RCC 7860 (cell line): ENCODE results near the gene ATAD2B.
"Not testable (repeated sequence)": the region's sequence is repeated elsewhere in the genome, so short reads cannot be mapped to it uniquely, and the experiment has no call there.

ENCODE experiments used
- DNase-seq: peaks from one replicate; pipeline ENCODE4 v3.0.0-alpha.2; 2015; ENCODE audit warnings: low spot score
- FAIRE-seq: peaks from 2 replicates; lab custom pipeline; 2012; peaks lifted over from hg19 to GRCh38; lab: Jason Lieb, UNC

ATAD2B gene

DNA sequence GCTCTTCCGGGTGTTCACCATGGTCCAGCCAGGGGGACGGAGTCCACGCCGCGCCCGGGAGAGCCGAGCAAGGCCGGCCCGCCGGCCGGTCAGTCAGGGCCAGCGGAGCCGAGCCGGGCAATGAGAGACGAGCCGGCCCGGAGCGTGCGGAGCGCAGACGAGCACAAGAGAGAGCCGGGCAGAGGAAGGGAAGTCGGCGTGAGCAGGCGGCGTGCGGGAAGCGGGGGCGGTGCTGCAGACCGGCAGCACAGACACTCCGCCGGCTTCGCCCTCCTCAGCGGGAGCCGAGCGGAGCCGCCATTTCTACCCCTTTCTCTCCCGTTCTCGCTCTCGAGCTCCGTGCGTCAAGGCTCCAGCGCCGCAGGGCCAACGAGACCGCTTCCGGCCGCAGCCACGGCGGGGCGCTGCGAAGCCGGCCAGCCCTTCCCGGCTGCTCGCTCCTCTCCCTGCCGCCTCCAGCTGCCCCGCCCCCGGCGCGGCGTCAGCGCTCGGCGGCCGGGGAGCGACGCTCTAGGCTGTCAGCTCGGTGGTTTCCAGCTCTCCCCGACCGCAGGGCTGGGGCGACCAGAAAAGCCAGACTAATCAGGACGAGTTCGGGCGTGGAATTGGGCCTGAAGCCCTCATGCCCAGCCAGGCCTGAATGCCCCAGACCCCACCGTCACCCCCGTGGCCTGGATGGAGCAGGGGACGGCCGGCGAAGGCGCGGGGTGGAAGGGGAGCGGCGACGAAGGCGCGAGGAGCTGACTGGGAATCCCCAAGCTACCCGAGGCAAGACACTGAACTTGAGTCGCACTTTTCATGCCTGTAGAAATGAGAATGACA, at the start of gene ATAD2B:
Gene ATAD2B (minus strand): TSS at position 374 of the 822 bp plus-strand sequence. CDS start 353 bp downstream, at position 21.
- DNase-seq = peak; percentile 88
- FAIRE-seq = no peak

DNA sequence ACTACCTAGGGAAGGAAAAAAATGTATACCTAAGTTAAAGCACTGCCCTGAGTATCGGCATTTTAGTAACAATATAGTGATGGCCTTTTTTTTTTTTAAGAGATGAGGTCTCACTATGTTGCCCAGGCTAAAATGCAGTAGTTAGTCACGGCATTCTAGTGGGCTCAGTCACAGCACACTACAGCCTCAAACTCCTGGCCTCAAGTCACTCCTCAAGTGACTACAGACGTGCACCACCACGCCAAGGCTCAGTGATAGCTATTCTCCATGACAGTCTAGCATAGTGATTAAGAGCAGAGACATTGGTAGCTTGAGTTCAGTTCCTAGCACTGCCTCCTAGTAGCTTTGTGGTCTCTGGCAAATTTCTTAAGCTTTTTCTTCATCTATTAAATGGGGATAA, 40.9 kb upstream of the ATAD2B start:
- DNase-seq (no peak), FAIRE-seq (no peak)

DNA sequence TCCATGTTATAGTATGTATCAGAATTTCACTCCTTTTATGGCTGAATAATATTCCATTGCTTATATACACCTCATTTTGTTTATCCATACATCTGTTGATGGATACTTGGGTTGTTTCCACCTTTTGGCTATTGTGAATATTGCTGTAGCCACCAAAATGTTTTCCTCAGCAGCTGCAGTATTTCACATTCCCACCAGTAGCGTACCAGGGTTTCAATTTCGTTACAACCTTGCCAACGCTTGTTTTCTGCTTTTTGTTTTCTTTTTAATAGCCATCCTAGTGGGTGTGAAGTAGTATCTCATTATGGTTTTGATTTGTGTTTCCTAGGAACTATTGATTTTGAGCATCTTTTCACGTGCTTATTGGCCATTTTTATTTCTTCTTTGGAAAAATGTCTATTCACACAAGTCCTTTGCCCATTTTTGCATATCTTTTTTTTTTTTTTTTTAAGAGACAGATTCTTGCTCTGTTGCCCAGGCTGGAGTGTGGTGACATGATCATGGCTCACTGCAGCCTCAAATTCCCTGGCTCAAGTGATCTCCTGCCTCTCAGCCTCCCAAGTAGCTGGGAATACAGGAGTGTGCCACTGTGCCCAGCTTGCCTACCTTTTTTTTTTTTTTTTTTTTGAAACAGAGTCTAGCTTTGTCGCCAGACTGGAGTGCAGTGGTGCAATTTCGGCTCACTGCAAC, 27.5 kb upstream of the ATAD2B start:
- DNase-seq (no peak), FAIRE-seq (no peak)

DNA sequence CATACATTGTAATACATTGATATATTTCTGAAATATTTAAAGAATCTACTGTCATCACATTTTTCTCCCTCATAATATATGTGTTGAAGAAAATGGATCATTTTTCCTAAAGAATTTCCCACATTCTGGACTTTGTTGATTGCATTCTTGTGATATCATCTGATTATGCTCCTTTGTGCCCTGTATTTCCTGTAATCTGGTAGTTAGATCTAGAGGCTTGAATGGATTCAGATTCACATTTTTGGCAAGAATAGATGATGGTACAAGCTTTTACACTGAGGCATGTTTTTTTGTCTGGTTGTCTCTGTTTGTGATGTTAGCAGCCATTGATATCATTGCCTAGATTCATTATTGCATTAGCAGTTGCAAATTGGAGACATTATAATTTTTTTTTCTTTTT, 26.7 kb upstream of the ATAD2B start:
- DNase-seq (no peak), FAIRE-seq (no peak)

DNA sequence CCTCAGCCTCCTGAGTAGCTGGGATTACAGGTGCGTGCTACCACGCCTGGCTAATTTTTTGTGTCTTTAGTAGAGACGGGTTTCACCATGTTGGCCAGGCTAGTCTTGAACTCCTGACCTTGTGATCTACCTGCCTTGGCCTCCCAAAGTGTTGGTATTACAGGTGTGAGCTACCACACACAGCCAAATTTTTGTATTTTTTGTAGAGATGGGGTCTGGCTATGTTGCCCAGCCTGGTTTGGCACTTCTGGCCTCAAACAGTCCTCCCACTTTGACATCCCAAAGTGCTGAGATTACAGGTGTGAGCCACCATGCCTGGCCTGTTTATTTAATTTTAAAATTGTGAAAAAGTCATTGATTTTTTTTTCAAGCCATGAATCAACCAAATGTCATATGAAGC, 25.6 kb upstream of the ATAD2B start:
- not testable (repeated sequence) for DNase-seq, FAIRE-seq

DNA sequence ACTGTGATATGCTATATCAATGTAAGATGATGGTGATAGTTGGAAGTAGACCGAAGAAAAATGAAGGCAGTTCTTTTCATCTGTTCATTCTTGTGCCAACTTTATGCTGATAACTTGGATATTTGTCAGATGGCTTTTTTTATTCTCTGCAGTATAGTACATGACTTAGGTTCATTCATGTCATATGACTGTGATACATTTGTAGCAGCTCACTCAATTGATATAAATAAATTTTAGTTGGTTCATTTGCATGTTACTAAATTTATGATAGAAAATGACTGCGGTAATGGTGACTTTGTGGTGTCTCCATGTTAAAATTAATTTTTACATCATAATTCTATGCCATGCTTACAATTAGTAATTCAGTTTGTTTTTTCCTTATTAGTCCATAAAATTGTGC, 20.4 kb upstream of the ATAD2B start:
- DNase-seq (no peak), FAIRE-seq (no peak)

DNA sequence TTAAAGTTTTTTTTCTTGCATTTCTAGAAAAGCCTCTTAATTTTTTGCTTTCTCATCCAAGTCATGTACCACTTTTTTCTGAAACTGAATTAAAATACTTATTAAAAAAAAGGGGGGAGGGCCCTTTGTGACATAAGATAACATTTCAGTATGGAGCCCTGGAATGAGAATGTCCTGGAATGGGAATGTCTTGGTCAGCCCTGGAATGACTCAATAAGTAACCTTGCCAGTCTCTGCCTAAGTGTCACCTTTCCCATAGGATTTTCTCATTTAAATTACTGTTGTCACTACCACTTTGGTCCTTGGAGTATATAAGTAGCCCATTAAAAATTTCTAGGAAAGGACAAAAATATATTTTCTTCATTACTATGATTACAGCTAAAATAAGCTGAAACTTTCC, 18.1 kb upstream of the ATAD2B start:
- DNase-seq (no peak), FAIRE-seq (no peak)

DNA sequence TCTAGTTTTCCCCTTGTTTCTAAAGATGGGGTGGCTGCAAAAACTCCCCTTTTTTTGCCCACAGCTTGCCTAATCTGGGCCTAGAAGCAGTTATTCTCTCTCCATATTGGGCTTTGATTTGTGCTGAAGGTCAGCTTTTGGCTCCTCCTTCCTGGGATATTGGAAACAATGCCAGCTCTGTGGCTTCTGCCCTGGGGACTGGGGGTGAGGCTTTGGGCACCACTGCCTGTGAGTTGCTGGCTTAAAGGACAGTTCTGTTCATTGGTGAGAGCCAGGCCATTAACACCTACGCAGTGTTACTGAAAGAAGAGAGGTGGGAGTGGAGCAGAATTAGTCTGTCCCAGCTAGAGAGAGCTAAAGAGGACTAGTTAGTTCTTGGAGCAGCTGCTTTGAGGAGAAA, 17.6 kb upstream of the ATAD2B start:
- FAIRE-seq (no peak), DNase-seq (no peak)

DNA sequence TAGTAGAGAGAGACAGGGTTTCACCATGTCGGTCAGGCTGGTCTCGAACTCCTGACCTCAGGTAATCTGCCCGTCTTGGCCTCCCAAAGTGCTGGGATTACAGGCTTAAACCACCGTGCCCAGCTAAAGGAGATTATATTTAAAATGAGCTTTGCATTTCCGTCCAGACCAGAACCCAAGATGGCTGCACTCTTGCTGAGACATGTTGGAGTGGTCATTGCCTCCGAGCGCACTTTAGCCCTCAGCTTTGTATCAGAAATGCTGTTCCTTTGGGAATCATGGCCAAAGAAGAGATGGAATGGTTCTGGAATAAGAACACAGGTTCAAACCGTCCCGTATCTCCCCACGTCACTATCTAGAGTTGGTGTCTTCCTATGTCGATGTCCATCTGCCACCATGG, 16.7 kb upstream of the ATAD2B start:
- no peak for DNase-seq
- FAIRE-seq = no peak

DNA sequence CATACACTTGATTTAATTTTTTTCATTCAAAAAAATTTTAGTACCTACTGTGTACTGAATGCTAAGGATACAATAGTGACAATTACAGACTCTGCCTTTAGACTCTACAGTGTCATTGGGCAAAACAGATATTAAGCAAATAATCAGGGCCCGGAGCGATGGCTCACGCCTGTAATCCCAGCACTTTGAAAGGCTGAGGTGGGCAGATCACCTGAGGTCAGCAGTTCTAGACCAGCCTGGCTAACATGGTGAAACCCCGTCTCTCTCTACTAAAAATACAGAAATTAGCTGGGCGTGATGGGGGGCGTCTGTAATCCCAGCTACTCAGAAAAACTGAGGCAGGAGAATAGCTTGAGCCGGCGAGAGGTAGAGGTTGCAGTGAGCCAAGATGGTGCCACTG, 14.7 kb upstream of the ATAD2B start:
- DNase-seq (no peak), FAIRE-seq (no peak)

DNA sequence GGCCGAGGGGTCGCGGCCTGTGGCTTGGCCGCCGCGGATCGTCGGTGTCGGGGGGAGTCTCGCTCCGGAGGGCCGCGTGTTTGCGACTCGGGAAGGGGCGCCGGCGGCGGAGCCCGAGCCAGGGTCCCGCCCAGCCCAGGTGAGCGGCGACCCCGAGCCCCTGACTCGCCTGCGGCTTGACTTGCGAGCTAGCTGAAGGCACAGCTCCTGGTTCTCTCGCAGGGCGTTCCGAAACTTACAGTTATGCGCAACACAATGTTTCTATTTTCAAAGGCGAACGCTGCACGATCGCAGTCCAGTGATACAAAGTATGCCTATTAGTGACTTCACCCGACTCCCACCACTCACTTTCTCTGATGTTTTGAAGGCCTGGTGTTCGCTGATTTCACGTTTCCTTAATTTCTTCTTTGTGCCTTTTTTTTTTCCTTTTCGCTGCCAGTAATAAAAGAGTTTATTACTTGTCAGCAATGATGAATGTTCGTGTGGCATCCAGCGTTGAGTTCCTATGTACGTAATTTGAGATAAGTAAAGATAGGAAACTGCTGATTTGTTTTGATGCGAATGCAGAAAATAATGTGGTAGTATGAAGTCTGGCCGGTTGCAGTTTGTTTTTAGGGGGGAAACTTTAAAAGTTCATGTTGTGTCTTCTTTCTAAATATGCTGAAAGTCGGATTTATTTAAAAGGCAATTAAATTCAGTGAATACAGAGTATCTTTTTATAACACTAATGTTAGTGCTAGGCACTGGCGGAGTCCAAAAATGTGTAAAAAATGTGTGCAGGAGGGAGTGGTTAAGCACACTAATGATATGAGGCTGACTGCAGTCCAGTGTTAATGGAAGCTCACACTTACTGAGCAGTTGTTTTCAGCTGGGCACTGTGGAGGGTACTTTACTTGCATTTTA, 14.0 kb upstream of the ATAD2B start:
- FAIRE-seq = no peak
- DNase-seq = no peak

DNA sequence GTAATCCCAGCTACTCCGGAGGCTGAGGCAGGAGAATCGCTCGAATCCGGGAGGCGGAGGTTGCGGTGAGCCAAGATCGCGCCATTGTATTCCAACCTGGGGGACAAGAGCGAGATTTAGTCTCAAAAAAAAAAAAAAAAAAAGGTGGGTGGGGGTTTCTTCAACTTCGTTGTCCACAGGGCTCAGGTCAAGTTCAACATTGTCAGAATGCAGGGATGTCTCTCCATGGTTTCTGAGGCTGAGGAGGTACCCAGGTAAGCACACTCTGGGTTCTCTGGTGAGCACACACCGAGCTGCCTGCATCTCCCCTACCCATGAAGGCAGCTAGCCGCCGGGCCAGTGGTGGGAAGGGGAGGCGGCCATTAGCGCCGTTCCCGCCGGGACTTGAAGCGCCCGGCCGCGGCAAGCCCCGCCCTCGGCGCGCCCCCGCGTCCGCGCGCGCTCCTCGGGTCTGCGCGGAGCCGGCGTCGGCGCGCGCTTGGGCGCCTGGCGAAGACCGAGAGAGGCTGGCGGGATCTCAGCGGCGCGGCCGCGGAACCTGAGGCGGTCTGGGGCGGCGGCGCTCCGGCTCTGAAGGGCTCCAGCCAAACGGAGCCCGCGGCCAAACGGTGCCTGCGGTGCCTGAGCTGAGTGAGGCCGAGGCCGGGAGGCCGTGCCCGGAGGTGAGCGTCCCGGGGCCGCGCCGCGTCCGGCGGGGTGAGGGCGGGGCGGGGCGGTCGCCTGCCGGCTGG, 13.2 kb upstream of the ATAD2B start, which contains the start of gene UBXN2A:
Gene UBXN2A (plus strand): TSS at position 477 of the 731 bp plus-strand sequence. CDS start 17,852 bp downstream, outside the sequence.
- DNase-seq (peak; percentile 50), FAIRE-seq (no peak)

DNA sequence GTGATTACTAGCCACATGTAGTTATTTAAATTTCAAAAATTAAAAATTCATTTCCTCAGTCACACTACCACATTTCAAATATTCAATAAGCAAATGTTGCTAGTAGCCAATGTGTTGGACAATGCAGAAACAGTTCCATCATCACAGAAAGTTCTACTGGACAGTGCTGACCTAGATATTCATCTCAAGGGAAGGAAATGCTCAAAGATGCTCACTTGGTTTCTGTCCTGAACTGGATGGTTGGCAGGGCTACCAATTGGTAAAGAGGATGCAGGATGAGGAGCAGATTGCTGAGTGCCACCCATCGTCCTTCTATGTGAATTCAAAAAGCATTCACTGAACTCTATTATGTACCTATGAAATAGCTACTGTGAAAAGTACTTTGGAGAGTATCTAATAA, 7.3 kb upstream of the ATAD2B start:
- no peak for DNase-seq
- FAIRE-seq = no peak

DNA sequence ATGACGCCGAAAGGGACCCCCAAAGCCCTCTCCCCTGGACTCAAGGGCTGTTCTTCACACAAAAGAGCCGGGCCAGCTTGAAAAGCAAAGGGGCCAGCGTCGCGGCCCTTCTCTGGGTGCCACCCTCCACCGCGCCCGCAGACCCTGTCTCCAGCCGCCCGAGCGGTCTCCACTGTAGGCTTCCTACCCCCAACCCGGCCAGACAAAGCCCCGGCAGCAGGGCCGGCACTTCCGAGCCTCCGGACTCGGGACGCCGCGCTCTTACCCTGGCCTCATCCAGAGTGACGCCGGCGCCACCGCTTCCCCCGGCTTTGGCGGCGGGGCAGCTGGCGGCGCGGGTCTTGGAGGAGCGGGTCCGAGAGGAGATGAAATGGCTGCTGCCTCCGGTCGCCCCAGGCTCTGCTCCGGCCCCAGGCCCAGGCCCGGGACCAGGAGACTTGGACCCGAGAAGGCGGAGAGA, 603 bp downstream of the ATAD2B start:
- DNase-seq (no peak), FAIRE-seq (no peak)

DNA sequence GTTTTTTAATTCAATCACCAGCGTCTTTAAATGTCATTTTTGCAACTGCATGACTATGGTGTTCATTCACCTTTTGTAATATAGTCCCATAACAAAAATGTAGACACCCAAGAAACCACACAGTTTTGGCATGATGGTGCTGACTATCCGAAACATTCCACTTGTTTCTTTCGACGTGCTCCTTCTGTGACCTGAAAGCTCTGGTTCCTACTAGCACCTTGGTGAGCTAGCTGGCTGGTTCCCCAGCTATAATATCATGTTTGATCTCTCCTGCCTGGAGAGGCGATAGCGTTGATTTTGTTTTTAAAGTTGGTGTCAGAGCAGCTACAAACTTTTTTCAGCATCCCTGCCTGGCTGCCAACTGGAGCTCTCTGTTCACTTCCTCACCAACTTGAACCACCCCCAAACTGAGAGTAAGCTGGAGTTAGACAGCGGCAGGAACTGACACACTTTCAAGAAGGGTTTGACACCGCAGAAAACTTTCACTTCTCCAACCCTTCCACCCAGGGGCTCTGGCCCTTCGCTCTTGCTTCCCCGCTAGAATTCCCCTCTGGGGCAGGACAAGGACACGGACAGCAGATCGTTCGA, 1.1 kb downstream of the ATAD2B start:
- DNase-seq (peak; percentile 52), FAIRE-seq (no peak)

DNA sequence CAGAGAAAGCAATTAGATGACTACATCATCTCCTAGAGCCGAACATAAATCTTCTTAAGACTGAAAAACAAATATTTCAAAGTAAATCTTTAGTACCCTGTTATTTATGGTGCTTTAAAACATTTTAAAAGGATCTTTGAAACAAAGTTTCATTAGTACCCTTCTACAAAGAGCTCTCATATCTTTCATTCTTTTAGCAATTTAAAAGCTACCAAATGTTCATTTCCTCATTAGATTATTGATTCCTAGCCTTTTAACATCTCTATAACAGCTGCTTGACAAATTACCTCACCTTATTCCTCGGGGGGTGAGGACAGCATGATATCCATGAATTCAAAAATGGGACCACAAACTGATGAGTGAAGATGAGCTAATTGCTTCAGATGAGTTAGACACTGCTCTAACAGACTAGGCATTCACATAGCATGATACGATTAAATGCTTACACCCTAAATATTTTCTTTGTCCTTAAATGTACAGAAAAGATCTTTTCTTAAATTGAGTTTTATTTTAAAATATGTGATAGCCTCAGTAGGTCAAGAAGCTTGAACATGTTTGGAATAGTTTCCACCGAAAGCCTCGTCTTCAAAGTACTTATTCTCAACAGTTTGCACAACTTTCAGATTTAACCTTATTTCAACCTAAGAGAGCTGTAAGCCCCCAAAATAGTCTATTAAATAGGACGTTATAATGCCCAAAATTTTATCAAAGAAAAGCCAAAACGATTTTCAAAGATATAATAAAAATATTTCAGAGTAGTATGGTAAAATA, 2.1 kb downstream of the ATAD2B start:
- DNase-seq (no peak), FAIRE-seq (no peak)

DNA sequence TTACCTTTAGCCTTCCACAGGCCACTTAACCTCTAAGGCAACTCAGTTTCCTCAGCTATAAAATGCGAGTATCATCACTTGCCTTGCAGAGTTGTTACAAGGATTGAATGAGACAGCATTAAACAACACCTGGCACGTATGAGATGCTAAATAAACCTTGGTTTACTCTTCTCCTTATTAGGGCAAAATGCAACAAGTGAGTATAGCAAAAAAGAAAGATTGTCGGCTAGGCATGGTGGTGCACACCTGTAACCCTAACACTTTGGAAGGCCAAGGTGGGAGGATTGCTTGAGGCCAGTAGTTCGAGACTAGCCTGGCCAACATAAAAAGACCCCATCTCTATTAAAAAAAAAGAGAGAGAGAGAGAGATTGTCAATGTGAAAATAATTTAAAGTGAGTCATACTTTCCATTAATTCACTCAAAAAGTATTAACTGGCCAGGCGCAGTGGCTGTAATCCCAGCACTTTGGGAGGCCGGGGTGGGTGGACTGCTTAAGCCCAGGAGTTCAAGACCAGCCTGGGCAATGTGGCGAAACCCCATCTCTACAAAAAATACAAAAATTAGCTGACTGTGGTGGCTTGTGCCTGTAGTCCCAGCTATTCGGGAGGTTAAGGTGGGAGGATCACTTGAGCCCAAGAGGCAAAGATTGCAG, 8.0 kb downstream of the ATAD2B start:
- DNase-seq = no peak
- no peak for FAIRE-seq

DNA sequence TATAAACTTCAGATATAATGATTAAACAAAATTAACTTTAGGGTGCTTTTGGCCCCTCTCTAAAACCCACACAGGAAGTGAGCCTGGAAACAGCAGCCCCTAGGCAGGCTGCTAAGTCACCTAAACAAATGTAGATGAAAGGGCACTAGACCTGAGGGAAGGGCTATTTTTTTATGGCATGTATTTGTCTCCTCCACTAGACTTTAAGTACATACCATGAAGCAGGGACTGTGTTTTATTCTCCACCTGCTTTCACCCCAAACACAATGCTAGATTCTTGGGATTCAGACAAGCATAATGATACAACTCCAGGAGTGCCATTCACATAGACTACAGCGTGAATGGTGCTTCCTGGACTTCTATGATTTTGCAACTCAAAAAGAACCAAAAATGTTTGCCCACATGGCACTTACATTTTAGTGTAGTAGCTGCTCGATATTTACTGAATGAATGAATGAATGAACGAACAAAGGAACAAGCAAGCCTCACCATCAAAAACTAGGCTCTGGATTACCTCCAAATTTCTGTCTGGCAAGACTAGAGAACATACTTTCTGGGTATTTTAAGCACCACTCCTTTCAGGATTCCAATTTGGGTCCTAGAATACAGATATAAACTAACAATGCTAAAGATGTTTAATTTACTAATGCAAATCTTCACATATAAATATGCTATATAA, 10.1 kb downstream of the ATAD2B start:
- DNase-seq (no peak), FAIRE-seq (no peak)
